Stimulated activated CD8-positive, alpha-beta memory T cell treated with anti-CD3 and anti-CD28 coated beads, Interleukin-4, amount 100 ng/mL, for 4 hours (primary cell): ENCODE results near the gene ZEB2.

Source experiments
- DNase-seq, 2 donors: peaks; one replicate each; pipeline ENCODE4 v3.0.0-alpha.2; 2020; ENCODE audit warnings: low read depth in 2 of 2, low spot score in 1 of 2

Gene ZEB2

DNA sequence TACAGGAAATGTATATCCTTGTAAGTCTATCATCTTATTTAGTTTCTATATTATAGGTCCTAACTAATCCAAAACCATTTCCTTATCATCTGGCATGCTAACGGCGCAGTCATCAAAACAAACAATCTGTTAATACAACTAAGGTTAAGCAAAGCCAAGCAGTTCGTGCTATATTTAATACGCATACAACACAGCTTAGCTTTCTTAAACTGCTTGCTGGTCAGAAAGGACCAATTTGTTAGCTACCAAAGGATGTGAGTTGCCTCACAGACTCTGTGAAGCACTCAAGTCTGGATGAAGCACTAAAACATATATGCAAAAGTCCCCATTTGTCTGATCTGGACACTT lies 67.0 kb downstream of the ZEB2 start:
- no peak for DNase-seq

- DNase-seq = no peak
Measured at GRCh38 chr2:144452169-144452988, 67.5 kb downstream of the ZEB2 start.

- DNase-seq = no peak
Measured at GRCh38 chr2:144451443-144451842, 68.5 kb downstream of the ZEB2 start.

DNA sequence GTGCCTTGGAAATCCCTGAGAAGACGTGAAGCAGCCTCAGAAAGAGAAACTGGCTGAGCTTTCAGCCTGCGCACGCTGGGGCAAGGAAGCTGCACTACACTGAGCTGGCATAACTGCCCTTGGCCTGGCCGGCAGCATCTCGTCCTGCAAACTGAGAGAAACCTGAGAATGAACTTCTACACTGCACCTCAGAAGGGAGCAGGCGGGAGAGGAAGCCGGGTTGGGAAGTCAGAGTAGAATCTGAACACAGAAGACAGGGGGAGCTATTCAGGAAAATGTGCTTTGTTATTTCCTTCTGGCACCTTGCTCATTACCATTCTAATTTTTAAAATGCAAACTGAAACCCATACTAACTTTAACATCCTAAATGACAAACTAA lies 70.9 kb downstream of the ZEB2 start:
- DNase-seq = no peak

DNA sequence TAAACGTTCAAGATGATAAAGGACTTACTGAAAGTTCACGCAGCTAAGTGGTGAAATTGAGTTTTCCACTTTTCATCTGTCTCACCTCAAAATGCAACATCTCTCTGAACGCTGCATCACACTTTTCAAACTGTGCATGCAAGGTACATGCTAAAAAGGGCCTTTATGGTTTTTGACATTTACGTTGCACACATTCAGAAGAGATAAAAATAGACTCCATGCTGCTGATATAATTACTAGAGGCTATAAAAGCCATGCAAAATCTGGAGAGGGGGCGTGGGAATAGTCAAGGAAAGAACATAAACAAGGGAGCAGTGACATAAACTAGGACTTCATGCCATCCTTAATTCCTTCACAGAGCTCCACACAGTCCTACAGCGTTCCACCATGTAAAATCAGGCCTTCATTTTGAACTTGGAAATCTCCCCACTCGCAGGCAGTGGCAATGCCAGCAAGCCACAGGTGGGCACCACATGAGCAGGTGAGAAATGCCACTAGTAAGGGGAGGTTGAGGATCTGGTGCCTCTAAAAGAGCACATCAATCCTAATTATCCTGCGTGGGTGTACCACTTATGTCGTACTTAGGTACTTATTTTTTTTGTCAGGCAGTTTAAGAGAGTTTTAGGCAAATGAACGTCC lies 71.4 kb downstream of the ZEB2 start:
- no peak for DNase-seq

- no peak for DNase-seq
Measured at GRCh38 chr2:144447535-144447934, 72.4 kb downstream of the ZEB2 start.

DNA sequence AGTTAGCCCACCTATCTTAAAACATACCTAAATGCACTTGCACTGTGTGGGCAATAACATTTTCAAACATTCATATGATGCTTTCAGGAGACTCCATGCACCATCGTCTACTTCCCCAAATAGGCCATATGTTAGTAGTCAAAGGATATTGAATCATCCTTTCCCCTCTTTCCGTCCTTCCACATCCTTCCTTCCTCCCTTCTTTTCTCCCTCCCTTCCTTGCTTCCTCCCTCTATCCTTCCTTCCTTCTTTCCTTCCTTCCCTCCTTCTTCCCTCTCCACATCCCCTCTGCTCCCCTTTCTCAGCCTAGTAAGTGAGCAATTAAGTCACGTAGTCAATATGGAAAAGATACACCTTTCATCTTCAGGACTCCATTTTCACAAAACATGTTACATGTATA lies 73.8 kb downstream of the ZEB2 start:
- DNase-seq = no peak

DNA sequence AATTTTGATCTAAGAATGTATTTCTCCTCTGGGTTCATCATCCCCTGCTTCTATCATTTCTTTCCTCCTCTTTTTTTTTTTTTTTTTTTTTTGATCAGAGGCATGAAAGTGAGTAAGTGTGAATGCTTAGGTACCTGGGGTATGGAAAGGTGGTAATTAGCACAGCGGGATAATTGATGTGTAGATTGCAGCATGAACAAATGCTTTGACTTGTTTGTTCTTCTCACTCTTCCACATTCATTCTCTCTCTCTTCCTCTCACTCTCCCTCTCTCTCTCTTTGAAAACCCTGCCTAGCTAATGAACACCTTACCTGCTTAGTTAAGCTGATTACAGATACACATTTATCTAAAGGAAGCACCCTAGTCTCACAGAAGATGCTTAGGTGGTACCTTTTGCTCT lies 74.7 kb downstream of the ZEB2 start:
- DNase-seq = no peak

GRCh38 chr2:144443837-144444817 lies 75.8 kb downstream of the ZEB2 start:
- DNase-seq = no peak

DNA sequence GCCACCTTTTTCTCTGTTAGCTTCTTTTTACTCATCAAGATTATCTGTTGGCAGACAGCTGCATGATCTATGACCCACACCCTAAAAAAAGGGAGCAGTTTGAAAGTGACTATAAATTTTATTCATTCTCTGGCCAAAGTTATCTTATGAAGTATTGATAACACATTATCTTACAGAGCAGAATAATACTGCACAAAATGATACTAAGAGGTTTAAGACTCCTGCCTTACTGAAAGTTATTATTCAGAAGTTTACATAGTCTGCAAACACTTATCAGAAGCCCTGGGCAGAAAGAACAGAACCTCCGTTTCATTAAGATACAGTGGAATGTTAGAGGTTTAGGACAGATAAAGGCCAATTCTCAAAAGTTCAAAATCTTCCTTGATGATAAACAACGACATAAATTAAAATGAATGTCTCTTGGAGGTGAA lies 78.2 kb downstream of the ZEB2 start:
- no peak for DNase-seq

- no peak for DNase-seq
Measured at GRCh38 chr2:144439993-144440392, 79.9 kb downstream of the ZEB2 start.

GRCh38 chr2:144438801-144439631 lies 80.9 kb downstream of the ZEB2 start:
- no peak for DNase-seq

- no peak for DNase-seq
Measured at GRCh38 chr2:144437636-144438035, 82.3 kb downstream of the ZEB2 start.

DNA sequence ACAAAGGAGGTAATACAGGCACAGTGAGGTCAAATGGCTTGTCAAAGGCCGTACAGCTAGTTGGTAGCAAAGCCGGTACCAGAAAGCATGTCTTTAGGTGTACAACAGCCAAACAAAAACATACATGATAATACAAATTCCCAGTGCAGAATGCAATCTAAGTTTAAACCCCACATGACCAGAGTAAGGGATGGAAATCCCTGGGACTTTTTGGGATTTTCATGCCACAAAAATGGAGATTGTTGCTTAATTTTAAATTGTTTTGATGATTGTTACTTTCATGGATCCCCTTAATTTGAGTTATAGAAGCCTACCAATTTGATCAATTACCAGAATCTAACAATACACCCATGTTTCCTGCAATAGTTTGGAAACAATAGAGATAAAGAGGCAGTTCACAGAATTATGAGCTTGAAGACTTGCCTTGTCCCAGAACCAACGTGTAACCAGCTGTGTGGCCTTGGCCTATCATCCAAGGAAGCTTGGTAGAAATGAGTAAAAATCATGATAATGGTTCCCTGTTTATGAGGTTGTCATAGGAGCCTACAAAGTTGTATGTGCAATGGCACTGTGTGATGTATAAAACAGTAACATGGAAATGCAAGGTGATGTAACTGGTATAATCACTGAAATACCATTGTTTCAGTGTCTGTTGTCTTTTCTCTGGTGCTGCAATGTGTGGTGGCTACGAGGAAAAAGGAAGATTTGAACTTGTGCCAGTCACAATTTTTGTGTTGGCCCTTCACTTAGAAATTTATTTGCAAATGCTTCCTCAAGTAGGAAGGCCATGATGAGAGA lies 85.3 kb downstream of the ZEB2 start:
- no peak for DNase-seq

DNA sequence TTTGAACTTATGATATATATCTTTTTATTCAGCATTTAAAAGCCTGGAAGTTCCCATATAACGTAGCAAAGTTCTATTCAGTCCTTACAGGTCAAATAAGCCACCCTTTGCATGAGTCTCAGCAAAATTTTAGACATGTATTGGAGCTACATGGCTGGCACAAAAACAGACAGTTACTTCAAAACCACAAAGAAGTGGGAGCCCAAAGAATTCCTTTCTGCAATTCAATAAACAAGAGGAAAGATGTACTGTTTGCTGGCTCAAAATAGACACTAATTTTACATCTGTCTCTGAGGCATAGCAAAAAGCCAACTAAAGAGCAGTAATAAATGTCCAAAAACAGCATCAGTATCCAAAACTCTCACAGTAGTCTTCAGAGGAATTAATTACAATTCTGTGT lies 87.0 kb downstream of the ZEB2 start:
- no peak for DNase-seq

DNA sequence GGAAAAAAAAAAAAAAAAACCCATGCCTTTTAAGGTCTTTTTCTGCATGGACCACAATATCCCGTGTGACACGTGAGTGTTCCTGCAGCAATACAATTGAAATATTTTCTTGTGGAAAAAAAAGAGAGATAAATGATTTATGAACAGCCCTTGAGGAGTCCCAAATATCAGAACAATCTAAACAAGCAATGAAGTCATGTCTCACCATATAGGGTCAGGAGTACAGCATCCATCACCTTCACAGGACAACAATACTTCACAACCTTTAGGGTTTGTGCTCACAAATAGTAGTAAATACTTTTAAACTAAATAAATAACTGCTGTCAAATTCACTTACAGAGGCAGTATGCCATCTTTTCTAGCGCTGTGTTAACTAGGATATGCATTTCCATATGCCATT lies 87.9 kb downstream of the ZEB2 start:
- no peak for DNase-seq

GRCh38 chr2:144431392-144431783 lies 88.5 kb downstream of the ZEB2 start:
- no peak for DNase-seq

DNA sequence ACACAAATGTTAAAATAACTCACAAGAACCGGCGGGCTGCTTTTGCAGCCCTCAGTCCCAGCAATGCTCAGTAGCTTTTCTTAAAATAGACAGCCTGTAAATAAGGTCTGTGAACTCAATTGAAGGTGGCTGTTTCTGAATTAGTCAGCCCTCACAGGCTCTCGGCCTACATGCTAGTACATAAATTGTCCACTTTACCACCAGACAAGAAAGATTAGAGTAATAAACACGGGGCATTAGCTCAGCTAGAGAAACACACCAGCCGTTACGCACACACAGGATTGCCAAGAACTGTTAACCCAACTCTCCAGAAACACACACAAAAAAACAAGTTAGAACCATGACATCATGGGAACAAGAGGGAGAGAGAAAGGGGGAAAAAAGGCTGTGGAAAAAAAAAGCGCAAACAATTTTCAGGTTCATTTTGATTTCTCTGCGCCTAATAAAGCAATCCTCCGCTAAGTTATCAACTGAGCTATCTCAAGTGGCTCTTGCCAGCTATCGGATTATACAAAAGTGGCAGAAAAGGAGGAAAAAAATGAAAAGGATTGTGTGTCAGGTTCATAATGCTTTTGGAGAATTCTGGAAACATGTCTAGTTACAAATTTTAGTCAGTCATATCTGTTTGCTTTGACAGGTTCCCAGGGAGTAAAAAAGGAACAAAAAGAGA lies 89.1 kb downstream of the ZEB2 start:
- DNase-seq = no peak

DNA sequence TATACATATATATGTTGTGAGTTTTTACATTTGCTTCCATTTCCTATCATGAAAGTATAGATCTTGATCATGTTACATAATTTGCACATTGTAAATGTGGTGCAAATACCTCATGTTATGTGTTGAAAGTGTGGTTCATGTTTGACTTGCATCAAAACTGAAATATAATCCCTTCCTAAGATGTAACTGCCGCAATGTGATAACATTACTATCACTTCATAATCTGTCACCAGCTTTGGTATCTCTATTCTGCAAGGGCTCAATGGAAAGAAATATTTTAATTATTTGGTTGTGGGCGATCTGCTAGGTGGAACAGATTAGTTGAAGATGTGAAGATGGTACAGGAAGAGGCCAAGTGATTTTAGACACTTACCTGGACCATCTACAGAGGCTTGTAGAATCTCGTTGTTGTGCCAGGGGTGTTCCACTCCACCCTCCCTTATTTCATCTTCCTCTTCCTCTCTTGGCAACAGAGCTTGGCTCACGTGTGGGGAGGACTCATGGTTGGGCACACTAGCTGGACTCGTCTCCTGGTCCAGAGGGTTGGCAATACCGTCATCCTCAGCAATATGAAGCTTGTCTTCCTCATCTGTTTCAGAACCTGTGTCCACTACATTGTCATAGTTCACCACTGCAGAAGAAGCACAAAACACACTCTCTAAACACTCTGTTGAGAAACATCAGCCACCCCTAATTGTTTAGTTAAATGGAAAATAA lies 90.4 kb downstream of the ZEB2 start:
- DNase-seq = no peak
